OCI-LY3 (cell line): ENCODE measurements around the gene DNAJB11.

Experiments used
- CTCF ChIP-seq: fragments of 200-600, 300-600 bp; sonication (generic); IDR thresholded peaks from 2 replicates; pipeline ENCODE4 v1.5.1; 2014; ENCODE audit warnings: antibody characterized with exemption, low read length, low read depth
- EZH2phosphoT487 ChIP-seq: fragments of 200-600 bp; shearing (Covaris generic); IDR thresholded peaks from 2 replicates; pipeline ENCODE4 v1.6.1; 2018; ENCODE audit warnings: antibody characterized with exemption, mixed run types, low read depth

- TF ChIP-seq CTCF (no peak), EZH2phosphoT487 (no peak)
These were observed 572 bp downstream of the DNAJB11 start for GRCh38 chr3:186570941-186571643.
